GM23338 (cell line): ENCODE results near the gene BNIP2. TPM values are rescaled to one million over a fixed set of nuclear protein-coding genes. Genes with fewer than 3 reads are reported as not detected.

Experiments
- ATAC-seq: fragments of 200-7000 bp; cut with Tn5 transposase; 3 replicates; pipeline ENCODE4 v1.9.1; 2020
- DNase-seq: peaks from one replicate; pipeline ENCODE4 v3.0.0-alpha.2; 2015; ENCODE audit warnings: low spot score
- H2AFZ ChIP-seq: fragments of 200-600 bp; sonication (generic); 2 replicates; pipeline ENCODE4 v1.8.0; 2016; ENCODE audit warnings: antibody characterized with exemption, mild to moderate bottlenecking, moderate library complexity
- H3F3A ChIP-seq: fragments of 200-600 bp; sonication (generic); replicated peaks from 2 replicates; pipeline ENCODE4 v1.8.0; 2017; ENCODE audit warnings: antibody characterized with exemption, mixed run types, low read depth
- H3K27ac ChIP-seq: fragments of 200-600 bp; sonication (generic); 2 replicates; pipeline ENCODE4 v1.6.1; 2016; ENCODE audit warnings: low read depth
- H3K27me3 ChIP-seq: fragments of 200-600 bp; sonication (generic); 2 replicates; pipeline ENCODE4 v1.8.0; 2016; ENCODE audit warnings: mild to moderate bottlenecking, mixed run types, moderate library complexity; ENCODE audit not compliant: insufficient read depth
- H3K36me3 ChIP-seq: fragments of 200-600 bp; sonication (generic); 2 replicates; pipeline ENCODE4 v1.8.0; 2016; ENCODE audit warnings: mild to moderate bottlenecking; ENCODE audit not compliant: insufficient read depth
- H3K4me1 ChIP-seq: fragments of 200-600 bp; sonication (generic); 2 replicates; pipeline ENCODE4 v1.8.0; 2016; ENCODE audit warnings: mild to moderate bottlenecking, moderate library complexity; ENCODE audit not compliant: insufficient read depth
- H3K4me2 ChIP-seq: fragments of 200-600 bp; sonication (generic); 2 replicates; pipeline ENCODE4 v1.7.1; 2017; ENCODE audit warnings: mixed run types
- H3K4me3 ChIP-seq: fragments of 200-600 bp; sonication (generic); 2 replicates; pipeline ENCODE4 v1.6.1; 2016; ENCODE audit warnings: mixed run types
- H3K79me2 ChIP-seq: fragments of 200-600 bp; sonication (generic); replicated peaks from 2 replicates; pipeline ENCODE4 v1.8.0; 2017; ENCODE audit warnings: mild to moderate bottlenecking; ENCODE audit not compliant: insufficient read depth
- H3K9me2 ChIP-seq: fragments of 200-600 bp; sonication (generic); 2 replicates; pipeline ENCODE4 v1.8.0; 2017; ENCODE audit not compliant: insufficient read depth
- H4K20me1 ChIP-seq: fragments of 200-600 bp; sonication (generic); replicated peaks from 2 replicates; pipeline ENCODE4 v1.8.0; 2017; ENCODE audit warnings: mild to moderate bottlenecking; ENCODE audit not compliant: insufficient read depth
- H3K27ac Mint-ChIP-seq: 2 replicates; pipeline ENCODE4 v1.8.0; 2020; ENCODE audit warnings: inconsistent platforms, mild to moderate bottlenecking, moderate library complexity, mixed read lengths
- H3K27me3 Mint-ChIP-seq: 3 replicates; pipeline ENCODE4 v1.8.0; 2022; ENCODE audit warnings: low read depth, mild to moderate bottlenecking, moderate library complexity, mixed read lengths, inconsistent platforms; ENCODE audit not compliant: insufficient read depth, poor library complexity
- H3K36me3 Mint-ChIP-seq: 3 replicates; pipeline ENCODE4 v1.8.0; 2021; ENCODE audit warnings: low read depth, mild to moderate bottlenecking, inconsistent platforms, moderate library complexity, mixed read lengths
- H3K4me1 Mint-ChIP-seq: 3 replicates; pipeline ENCODE4 v1.8.0; 2020; ENCODE audit warnings: mild to moderate bottlenecking, inconsistent platforms, mixed read lengths
- H3K4me3 Mint-ChIP-seq: 3 replicates; pipeline ENCODE4 v1.8.0; 2021; ENCODE audit warnings: moderate library complexity, mild to moderate bottlenecking, inconsistent platforms, mixed read lengths
- H3K9me3 Mint-ChIP-seq: 3 replicates; pipeline ENCODE4 v1.8.0; 2020; ENCODE audit warnings: moderate library complexity, mild to moderate bottlenecking, inconsistent platforms, mixed read lengths
- CREB1 ChIP-seq: fragments of 250-450 bp; sonication (Bioruptor Pico); IDR thresholded peaks from 2 replicates; pipeline ENCODE4 v1.5.0; 2020; ENCODE audit warnings: low read depth, mild to moderate bottlenecking, moderate library complexity
- EZH2 ChIP-seq: fragments of 200-600 bp; sonication (generic); IDR thresholded peaks from one replicate; pipeline ENCODE4 v1.8.0; 2017; ENCODE audit warnings: antibody characterized with exemption, mild to moderate bottlenecking, low read depth; ENCODE audit not compliant: unreplicated experiment
- EZH2phosphoT487 ChIP-seq: fragments of 200-600 bp; sonication (generic); IDR thresholded peaks from one replicate; pipeline ENCODE4 v1.8.1; 2018; ENCODE audit warnings: antibody characterized with exemption; ENCODE audit not compliant: unreplicated experiment
- JUNB ChIP-seq: IDR thresholded peaks from one replicate; pipeline ENCODE4 v1.6.1; 2016; ENCODE audit warnings: antibody characterized with exemption; ENCODE audit not compliant: unreplicated experiment
- NANOG ChIP-seq: IDR thresholded peaks from 2 replicates; pipeline ENCODE4 v1.6.1; 2016; ENCODE audit warnings: antibody characterized with exemption, borderline replicate concordance
- POLR2AphosphoS5 ChIP-seq: IDR thresholded peaks from 2 replicates; pipeline ENCODE4 v1.6.1; 2016; ENCODE audit warnings: antibody characterized with exemption, low read depth
- STAT1 ChIP-seq: IDR thresholded peaks from one replicate; pipeline ENCODE4 v1.6.1; 2016; ENCODE audit warnings: antibody characterized with exemption; ENCODE audit not compliant: unreplicated experiment
- ZNF114 ChIP-seq: fragments of 250-450 bp; sonication (Bioruptor Pico); IDR thresholded peaks from 2 replicates; pipeline ENCODE4 v1.5.0; 2020; ENCODE audit warnings: mild to moderate bottlenecking, moderate library complexity
- ZNF331 ChIP-seq: fragments of 250-450 bp; sonication (Bioruptor Pico); IDR thresholded peaks from 2 replicates; pipeline ENCODE4 v1.5.0; 2020; ENCODE audit warnings: low read depth, mild to moderate bottlenecking, moderate library complexity
- polyA plus RNA-seq: library from polyadenylated mRNA; unstranded; fragments of >200 nt; fragmentation: Nextera tagmentation; extraction: Ambion mirVana; gene quantifications from 2 replicates; pipeline ENCODE4 v1.2.1, GENCODE V29; 2016
- total RNA-seq: library from RNA; depleted of rRNA; stranded (reverse); fragments of >200 nt; shearing (Covaris generic); gene quantifications from 2 replicates; pipeline ENCODE4 v1.2.3, GENCODE V29; 2014
- TF ChIP-seq, protein P1 (sequence below), 2 experiments: fragments of 200-600 bp in 1 of 2; sonication (generic) in 1 of 2; conservative IDR thresholded peaks; 2 replicates each; pipeline versions ENCODE4 v1.5.1 to v1.6.1; 2016 to 2017; ENCODE audit warnings: antibody characterized with exemption in 2 of 2, low read depth in 2 of 2, mild to moderate bottlenecking in 2 of 2, moderate library complexity in 1 of 2
- TF ChIP-seq, protein P2 (sequence below): IDR thresholded peaks from 2 replicates; pipeline ENCODE4 v1.6.1; 2016; ENCODE audit warnings: antibody characterized with exemption
- TF ChIP-seq, protein P3 (sequence below): fragments of 250-450 bp; sonication (Bioruptor Pico); IDR thresholded peaks from 2 replicates; pipeline ENCODE4 v1.5.0; 2020; ENCODE audit warnings: mild to moderate bottlenecking, moderate library complexity
- TF ChIP-seq, protein P4 (sequence below): IDR thresholded peaks from one replicate; pipeline ENCODE4 v1.6.1; 2018; ENCODE audit warnings: antibody characterized with exemption; ENCODE audit not compliant: unreplicated experiment

BNIP2 gene
- total and polyA plus RNA-seq, 2 experiments from 2014 or later: 43.7 to 83.7 TPM

DNA sequence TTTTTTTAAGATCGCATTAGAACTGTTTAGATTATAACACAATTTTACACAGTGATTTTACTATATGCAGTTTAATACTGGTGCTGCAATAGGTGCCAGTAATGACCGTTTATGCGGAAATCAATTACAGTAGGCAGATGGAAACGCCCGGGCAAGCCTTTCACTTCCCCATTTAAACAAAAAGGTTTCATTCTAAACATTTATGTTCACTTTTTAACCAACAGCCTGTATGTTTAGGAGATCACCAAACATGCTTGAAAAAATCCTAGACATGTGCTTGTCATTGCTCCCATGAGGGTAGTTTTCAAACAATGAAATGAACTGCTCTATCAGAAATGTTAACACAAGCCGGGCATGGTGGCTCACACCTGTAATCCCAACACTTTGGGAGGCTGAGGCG lies 2.7 kb downstream of the BNIP2 start:
- Mint-ChIP-seq H3K4me1 (peaks cover 12% of the 10 kb centered on the region), H3K9me3 (no peaks in the 10 kb centered on the region), H3K27ac (no peak overlapping the region), H3K36me3 (peaks cover 15% of the 10 kb centered on the region), H3K4me3 (no peak overlapping the region), H3K27me3 (peaks cover 9% of the 10 kb centered on the region)
- peaks cover 12% of the 10 kb centered on the region for H3K27me3 ChIP-seq
- no peak for ATAC-seq
- H3K4me2 ChIP-seq: no peak overlapping the region
- H4K20me1 ChIP-seq: peaks cover 15% of the 10 kb centered on the region
- H3K27ac ChIP-seq: no peak overlapping the region
- TF ChIP-seq, protein P1, sequence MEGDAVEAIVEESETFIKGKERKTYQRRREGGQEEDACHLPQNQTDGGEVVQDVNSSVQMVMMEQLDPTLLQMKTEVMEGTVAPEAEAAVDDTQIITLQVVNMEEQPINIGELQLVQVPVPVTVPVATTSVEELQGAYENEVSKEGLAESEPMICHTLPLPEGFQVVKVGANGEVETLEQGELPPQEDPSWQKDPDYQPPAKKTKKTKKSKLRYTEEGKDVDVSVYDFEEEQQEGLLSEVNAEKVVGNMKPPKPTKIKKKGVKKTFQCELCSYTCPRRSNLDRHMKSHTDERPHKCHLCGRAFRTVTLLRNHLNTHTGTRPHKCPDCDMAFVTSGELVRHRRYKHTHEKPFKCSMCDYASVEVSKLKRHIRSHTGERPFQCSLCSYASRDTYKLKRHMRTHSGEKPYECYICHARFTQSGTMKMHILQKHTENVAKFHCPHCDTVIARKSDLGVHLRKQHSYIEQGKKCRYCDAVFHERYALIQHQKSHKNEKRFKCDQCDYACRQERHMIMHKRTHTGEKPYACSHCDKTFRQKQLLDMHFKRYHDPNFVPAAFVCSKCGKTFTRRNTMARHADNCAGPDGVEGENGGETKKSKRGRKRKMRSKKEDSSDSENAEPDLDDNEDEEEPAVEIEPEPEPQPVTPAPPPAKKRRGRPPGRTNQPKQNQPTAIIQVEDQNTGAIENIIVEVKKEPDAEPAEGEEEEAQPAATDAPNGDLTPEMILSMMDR (conservative IDR thresholded peaks at IDR 0.05; ENCODE audit: low read depth in 2 of 2): no peak
- TF ChIP-seq, protein P2, sequence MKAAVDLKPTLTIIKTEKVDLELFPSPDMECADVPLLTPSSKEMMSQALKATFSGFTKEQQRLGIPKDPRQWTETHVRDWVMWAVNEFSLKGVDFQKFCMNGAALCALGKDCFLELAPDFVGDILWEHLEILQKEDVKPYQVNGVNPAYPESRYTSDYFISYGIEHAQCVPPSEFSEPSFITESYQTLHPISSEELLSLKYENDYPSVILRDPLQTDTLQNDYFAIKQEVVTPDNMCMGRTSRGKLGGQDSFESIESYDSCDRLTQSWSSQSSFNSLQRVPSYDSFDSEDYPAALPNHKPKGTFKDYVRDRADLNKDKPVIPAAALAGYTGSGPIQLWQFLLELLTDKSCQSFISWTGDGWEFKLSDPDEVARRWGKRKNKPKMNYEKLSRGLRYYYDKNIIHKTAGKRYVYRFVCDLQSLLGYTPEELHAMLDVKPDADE: no peak
- TF ChIP-seq STAT1: no peak
- TF ChIP-seq EZH2: no peak
- TF ChIP-seq, protein P3, sequence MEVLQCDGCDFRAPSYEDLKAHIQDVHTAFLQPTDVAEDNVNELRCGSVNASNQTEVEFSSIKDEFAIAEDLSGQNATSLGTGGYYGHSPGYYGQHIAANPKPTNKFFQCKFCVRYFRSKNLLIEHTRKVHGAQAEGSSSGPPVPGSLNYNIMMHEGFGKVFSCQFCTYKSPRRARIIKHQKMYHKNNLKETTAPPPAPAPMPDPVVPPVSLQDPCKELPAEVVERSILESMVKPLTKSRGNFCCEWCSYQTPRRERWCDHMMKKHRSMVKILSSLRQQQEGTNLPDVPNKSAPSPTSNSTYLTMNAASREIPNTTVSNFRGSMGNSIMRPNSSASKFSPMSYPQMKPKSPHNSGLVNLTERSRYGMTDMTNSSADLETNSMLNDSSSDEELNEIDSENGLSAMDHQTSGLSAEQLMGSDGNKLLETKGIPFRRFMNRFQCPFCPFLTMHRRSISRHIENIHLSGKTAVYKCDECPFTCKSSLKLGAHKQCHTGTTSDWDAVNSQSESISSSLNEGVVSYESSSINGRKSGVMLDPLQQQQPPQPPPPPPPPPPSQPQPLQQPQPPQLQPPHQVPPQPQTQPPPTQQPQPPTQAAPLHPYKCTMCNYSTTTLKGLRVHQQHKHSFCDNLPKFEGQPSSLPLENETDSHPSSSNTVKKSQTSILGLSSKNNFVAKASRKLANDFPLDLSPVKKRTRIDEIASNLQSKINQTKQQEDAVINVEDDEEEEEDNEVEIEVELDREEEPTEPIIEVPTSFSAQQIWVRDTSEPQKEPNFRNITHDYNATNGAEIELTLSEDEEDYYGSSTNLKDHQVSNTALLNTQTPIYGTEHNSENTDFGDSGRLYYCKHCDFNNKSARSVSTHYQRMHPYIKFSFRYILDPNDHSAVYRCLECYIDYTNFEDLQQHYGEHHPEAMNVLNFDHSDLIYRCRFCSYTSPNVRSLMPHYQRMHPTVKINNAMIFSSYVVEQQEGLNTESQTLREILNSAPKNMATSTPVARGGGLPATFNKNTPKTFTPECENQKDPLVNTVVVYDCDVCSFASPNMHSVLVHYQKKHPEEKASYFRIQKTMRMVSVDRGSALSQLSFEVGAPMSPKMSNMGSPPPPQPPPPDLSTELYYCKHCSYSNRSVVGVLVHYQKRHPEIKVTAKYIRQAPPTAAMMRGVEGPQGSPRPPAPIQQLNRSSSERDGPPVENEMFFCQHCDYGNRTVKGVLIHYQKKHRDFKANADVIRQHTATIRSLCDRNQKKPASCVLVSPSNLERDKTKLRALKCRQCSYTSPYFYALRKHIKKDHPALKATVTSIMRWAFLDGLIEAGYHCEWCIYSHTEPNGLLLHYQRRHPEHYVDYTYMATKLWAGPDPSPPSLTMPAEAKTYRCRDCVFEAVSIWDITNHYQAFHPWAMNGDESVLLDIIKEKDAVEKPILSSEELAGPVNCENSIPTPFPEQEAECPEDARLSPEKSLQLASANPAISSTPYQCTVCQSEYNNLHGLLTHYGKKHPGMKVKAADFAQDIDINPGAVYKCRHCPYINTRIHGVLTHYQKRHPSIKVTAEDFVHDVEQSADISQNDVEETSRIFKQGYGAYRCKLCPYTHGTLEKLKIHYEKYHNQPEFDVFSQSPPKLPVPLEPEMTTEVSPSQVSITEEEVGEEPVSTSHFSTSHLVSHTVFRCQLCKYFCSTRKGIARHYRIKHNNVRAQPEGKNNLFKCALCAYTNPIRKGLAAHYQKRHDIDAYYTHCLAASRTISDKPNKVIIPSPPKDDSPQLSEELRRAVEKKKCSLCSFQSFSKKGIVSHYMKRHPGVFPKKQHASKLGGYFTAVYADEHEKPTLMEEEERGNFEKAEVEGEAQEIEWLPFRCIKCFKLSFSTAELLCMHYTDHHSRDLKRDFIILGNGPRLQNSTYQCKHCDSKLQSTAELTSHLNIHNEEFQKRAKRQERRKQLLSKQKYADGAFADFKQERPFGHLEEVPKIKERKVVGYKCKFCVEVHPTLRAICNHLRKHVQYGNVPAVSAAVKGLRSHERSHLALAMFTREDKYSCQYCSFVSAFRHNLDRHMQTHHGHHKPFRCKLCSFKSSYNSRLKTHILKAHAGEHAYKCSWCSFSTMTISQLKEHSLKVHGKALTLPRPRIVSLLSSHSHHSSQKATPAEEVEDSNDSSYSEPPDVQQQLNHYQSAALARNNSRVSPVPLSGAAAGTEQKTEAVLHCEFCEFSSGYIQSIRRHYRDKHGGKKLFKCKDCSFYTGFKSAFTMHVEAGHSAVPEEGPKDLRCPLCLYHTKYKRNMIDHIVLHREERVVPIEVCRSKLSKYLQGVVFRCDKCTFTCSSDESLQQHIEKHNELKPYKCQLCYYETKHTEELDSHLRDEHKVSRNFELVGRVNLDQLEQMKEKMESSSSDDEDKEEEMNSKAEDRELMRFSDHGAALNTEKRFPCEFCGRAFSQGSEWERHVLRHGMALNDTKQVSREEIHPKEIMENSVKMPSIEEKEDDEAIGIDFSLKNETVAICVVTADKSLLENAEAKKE (CRISPR knock-in tag): no peak
- TF ChIP-seq CREB1 (CRISPR knock-in tag): no peak
- no peak for TF ChIP-seq JUNB
- no peak for TF ChIP-seq NANOG
- TF ChIP-seq EZH2phosphoT487: no peak
- TF ChIP-seq, protein P4, sequence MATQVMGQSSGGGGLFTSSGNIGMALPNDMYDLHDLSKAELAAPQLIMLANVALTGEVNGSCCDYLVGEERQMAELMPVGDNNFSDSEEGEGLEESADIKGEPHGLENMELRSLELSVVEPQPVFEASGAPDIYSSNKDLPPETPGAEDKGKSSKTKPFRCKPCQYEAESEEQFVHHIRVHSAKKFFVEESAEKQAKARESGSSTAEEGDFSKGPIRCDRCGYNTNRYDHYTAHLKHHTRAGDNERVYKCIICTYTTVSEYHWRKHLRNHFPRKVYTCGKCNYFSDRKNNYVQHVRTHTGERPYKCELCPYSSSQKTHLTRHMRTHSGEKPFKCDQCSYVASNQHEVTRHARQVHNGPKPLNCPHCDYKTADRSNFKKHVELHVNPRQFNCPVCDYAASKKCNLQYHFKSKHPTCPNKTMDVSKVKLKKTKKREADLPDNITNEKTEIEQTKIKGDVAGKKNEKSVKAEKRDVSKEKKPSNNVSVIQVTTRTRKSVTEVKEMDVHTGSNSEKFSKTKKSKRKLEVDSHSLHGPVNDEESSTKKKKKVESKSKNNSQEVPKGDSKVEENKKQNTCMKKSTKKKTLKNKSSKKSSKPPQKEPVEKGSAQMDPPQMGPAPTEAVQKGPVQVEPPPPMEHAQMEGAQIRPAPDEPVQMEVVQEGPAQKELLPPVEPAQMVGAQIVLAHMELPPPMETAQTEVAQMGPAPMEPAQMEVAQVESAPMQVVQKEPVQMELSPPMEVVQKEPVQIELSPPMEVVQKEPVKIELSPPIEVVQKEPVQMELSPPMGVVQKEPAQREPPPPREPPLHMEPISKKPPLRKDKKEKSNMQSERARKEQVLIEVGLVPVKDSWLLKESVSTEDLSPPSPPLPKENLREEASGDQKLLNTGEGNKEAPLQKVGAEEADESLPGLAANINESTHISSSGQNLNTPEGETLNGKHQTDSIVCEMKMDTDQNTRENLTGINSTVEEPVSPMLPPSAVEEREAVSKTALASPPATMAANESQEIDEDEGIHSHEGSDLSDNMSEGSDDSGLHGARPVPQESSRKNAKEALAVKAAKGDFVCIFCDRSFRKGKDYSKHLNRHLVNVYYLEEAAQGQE: no peak
- TF ChIP-seq POLR2AphosphoS5: no peak
- no peak for TF ChIP-seq ZNF114 (CRISPR knock-in tag)
- no peak for TF ChIP-seq ZNF331 (CRISPR knock-in tag)
- no peak overlapping the region for H3K4me3 ChIP-seq
- no peak for DNase-seq
- H2AFZ ChIP-seq: no peak overlapping the region
- H3K9me2 ChIP-seq: no peaks in the 10 kb centered on the region
- no peaks in the 10 kb centered on the region for H3F3A ChIP-seq
- no peaks in the 10 kb centered on the region; the same call in 1 of the 2 replicates for H3K4me1 ChIP-seq
- H3K79me2 ChIP-seq: peaks cover 73% of the 10 kb centered on the region
- H3K36me3 ChIP-seq: peaks cover 4% of the 10 kb centered on the region; the same call in 1 of the 2 replicates
